ENCODE data around the gene IRS1.

IRS1 gene

DNA sequence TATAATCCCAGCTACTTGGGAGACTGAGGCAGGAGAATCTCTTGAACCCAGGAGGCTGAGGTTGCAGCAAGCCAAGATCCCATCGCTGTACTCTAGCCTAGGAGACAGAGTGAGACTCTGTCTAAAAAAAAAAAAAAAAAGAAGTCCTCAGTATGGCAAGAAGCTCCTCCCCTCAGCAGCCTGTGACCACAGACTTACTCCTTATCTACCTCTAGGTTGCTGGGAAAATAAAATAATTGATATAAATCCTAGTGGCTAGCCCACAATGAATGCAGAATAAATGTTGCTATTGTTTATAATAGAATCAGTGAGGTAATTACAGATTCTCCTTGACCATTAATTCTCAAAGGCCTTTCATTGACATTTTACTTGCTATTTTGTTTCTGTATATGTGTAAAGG is 70.6 kb downstream of the IRS1 start:
- ChIA-PET POLR2A (no interaction called here), CTCF (interaction anchor here (1.6 kb wide), 1 partner anchor 20 kb away, joined by 3 read pairs; no protein-coding TSS in a partner anchor)
- TF ChIP-seq, protein P1, sequence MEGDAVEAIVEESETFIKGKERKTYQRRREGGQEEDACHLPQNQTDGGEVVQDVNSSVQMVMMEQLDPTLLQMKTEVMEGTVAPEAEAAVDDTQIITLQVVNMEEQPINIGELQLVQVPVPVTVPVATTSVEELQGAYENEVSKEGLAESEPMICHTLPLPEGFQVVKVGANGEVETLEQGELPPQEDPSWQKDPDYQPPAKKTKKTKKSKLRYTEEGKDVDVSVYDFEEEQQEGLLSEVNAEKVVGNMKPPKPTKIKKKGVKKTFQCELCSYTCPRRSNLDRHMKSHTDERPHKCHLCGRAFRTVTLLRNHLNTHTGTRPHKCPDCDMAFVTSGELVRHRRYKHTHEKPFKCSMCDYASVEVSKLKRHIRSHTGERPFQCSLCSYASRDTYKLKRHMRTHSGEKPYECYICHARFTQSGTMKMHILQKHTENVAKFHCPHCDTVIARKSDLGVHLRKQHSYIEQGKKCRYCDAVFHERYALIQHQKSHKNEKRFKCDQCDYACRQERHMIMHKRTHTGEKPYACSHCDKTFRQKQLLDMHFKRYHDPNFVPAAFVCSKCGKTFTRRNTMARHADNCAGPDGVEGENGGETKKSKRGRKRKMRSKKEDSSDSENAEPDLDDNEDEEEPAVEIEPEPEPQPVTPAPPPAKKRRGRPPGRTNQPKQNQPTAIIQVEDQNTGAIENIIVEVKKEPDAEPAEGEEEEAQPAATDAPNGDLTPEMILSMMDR (IDR thresholded peaks at IDR 0.05; ENCODE audit: insufficient read depth, low read length, missing control alignments) = no peak
- H3K4me3 ChIP-seq (ENCODE audit: low read depth, low read length) = no peak overlapping the region
- DNase-seq (ENCODE audit: low read depth, low spot score) = no peak

DNA sequence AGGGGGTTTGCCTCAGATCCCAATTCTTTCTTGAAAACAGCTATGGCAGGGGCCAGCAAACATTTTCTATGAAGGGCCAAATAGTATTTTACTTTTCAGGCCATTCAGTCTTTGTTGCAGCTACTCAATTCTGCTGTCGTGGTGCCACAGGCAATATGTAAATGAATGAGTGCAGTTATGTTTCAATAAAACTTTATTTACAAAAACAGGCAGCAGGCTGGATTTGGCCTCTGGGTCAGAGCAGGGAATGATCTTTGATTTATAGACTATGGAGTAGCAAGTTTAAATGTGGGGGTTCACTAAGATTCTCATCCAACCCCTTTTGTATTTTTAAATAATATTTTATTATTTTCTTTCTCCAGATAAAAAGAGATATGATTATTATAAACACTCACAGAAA is 72.4 kb downstream of the IRS1 start:
- CTCF ChIA-PET = no interaction called here
- DNase-seq (ENCODE audit: low read depth, low spot score) = no peak
- TF ChIP-seq, protein P1 (IDR thresholded peaks at IDR 0.05; ENCODE audit: insufficient read depth, low read length, missing control alignments) = no peak
- no peak overlapping the region for H3K4me3 ChIP-seq (ENCODE audit: low read depth, low read length)
- POLR2A ChIA-PET = no interaction called here

DNA sequence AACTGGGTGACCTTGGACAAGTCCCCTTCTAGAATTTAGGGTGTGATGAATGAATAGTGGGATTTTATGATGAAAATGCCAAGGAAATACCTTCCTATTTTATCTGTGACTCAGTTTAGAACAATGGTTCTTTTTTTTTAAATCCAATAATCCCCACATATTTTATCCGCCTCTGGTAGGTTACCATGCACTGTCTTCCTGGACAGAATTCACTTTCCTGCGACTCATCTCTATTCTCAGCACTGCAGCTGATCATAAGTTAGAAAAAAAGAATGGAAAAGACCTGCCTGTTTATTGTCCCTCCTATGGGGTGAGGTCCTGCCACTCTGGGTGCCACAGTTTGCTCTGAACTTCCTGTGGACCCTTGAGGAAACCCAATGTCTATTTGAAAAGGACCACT is 73.1 kb downstream of the IRS1 start:
- DNase-seq (ENCODE audit: low read depth, low spot score) = no peak
- CTCF ChIA-PET = no interaction called here
- TF ChIP-seq, protein P1 (IDR thresholded peaks at IDR 0.05; ENCODE audit: insufficient read depth, low read length, missing control alignments) = no peak
- H3K4me3 ChIP-seq (ENCODE audit: low read depth, low read length) = no peak overlapping the region
- POLR2A ChIA-PET = interaction anchor here (0.6 kb wide), 1 partner anchor 710 kb away, joined by 3 read pairs; no protein-coding TSS in a partner anchor

DNA sequence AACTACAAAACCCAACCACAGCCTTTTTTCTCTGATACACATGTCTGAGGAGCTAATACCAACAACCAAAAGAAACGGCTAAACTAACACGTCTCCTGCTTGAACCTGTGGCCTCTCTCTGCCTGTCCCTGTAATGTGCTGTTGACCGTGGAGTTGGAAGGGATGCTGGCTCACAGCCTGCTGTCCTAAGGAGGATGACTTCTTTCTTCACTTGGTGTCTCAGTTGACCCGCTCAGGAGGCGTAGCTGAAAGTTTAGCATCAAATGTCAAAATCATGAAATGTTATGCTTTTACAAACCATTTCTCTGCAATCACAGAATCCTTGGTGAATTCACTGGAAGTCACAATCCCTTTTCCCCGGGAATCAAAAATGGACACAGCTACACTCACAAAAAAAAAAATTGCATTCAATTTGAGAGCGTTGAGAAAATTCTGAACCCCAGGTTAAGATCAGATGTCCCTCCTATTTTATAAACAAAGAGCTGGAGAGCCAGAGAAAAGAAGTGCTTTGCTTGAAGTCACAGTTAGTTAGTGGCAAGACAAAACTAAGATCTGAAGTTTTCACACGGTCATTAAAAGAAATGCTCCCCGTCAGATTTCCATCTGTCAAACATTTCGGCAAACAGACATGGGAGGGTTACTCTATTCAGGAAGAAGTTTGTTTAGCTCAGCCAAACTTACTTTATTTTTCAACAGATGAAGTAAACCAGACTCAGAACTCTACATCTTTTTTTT is 74.3 kb downstream of the IRS1 start:
- no peak for DNase-seq (ENCODE audit: low read depth, low spot score)
- POLR2A ChIA-PET = no interaction called here
- CTCF ChIA-PET = interaction anchor here (1.5 kb wide), 1 partner anchor 77 kb away, joined by 7 read pairs; no protein-coding TSS in a partner anchor
- no peak overlapping the region for H3K4me3 ChIP-seq (ENCODE audit: low read depth, low read length)
- TF ChIP-seq, protein P1 (IDR thresholded peaks at IDR 0.05; ENCODE audit: insufficient read depth, low read length, missing control alignments) = no peak

DNA sequence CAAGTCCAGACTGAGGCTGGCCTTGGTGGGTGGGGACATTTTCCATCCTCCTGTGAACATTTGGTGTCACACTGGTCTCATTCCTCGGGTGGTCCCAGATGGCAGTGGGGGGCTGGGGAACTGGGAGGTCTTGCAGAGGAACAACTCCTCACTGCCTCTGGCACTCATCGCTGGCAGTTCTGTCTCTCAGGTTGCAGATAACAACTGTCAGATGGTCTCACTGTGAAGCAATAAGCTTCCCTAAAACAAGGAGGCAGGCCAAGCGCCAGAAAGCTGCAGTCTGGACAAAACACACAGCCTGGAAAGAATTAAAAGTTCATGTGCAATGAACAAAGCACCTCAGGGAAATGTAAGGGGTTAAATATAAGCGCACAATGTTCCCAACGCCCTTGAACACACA is 78.1 kb downstream of the IRS1 start:
- TF ChIP-seq, protein P1 (IDR thresholded peaks at IDR 0.05; ENCODE audit: insufficient read depth, low read length, missing control alignments) = no peak
- POLR2A ChIA-PET = no interaction called here
- no peak overlapping the region for H3K4me3 ChIP-seq (ENCODE audit: low read depth, low read length)
- CTCF ChIA-PET = interaction anchor here (0.7 kb wide), 1 partner anchor 505 kb away, joined by 4 read pairs; no protein-coding TSS in a partner anchor
- no peak for DNase-seq (ENCODE audit: low read depth, low spot score)

DNA sequence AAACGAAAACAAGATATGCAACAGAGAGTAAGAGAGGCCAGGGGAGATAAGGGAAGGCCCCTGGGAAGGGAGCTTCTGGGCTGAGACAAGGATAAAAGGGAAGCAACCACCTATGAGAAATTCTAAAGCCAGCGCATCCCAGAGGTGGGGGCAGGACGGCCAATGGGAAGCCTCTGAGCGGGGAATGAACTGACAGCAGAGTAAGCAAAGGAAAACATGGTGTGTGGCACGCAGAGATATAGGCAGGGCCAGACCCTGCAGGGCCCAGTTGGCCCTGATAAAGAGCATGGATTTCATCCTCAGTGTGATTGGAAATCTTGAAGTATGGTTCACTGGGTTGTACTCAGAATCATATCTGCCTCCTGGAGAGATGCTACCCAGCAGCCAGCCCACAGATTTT is 78.7 kb downstream of the IRS1 start:
- ChIA-PET CTCF (no interaction called here), POLR2A (no interaction called here)
- no peak for DNase-seq (ENCODE audit: low read depth, low spot score)
- no peak overlapping the region for H3K4me3 ChIP-seq (ENCODE audit: low read depth, low read length)
- TF ChIP-seq, protein P1 (IDR thresholded peaks at IDR 0.05; ENCODE audit: insufficient read depth, low read length, missing control alignments) = no peak
